ENCODE results near the gene AP1S2.

AP1S2 gene

DNA sequence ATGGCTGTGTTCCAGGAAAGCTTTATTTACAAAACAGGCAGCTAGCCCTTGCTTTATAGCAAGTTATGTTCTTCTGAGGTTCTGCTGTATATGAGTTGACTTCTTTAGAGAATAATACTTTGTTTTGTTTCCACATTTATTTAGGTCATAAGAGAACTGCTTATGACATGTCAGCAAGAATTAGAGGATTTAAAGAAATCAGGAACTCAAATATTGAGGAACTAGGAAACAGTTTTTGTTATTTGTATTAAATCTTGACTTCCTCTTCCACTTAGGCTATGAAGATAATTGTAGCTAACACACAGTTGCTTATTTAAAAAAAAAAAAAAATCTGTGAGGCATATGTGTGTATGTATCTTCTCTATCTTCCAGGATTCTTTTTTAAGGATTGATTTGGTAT lies 50.0 kb downstream of the AP1S2 start:
- no peak for FAIRE-seq

GRCh38 chrX:15797707-15798106 lies 56.9 kb downstream of the AP1S2 start:
- FAIRE-seq, result no peak

DNA sequence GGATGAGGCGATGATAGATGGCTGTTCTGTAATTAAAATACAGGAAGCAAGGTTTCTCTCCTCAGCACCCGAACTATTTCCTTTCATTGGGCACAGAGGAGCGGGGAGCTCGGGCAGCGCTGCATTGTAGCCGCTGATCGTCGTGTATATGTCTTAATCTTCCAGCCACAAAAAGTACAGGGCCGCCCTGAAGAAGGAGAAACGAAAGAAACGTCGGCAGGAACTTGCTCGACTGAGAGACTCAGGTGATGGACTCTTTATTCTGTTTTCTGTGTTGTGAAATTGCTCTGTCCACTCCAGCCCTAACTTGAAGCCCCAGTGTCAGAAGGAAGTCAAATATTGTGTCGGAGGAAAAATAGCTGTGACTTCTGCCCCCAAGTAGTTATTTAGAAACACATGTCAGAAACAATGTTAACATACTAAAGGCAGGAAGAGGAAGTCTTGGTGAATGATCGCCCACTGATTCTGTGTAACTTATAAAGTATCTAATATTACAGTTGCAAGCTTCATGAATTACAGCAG lies 63.8 kb downstream of the AP1S2 start:
- FAIRE-seq, result no peak

DNA sequence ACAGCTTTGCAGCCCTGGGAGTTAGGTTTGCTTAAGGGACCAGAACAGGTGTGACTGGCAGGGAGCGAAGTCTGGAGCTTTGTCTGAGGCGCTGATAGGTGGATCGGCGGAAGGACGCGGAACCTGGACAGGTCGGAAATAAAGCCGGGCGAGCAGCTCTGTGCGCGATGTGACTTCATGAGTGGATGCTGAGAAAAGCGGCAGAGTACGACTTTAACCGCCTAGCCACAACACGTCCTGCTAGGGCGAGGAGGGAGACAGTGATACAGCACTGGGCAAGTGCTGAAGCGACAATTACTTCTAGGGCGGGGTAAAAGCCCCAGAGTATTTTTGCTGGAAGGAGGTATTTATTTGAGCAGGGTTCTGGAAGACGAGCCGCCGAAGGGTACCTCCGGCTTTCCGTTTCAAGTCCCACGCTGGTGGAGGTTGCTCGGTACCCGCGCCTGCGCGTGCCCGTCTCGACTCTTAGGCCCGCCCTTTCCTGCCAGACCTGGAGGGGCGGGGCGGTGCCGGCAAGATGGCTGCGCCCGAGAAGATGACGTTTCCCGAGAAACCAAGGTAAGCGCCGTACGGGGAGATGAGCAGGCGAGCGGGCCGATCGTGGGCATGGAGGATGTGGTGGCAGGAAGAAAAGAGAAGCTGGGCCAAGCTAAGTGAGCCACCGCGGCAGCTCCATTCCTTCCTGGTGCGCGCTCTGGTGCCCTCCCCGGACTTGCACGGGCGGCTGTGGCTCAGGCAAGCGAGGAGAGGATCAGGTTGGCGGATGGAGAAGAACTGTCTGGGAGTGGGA lies 64.4 kb downstream of the AP1S2 start, which contains the start of gene ZRSR2:
Gene ZRSR2 (plus strand): TSS at position 506 of the 790 bp plus-strand sequence. CDS start 12 bp downstream, at position 518.
- FAIRE-seq, result no peak

DNA sequence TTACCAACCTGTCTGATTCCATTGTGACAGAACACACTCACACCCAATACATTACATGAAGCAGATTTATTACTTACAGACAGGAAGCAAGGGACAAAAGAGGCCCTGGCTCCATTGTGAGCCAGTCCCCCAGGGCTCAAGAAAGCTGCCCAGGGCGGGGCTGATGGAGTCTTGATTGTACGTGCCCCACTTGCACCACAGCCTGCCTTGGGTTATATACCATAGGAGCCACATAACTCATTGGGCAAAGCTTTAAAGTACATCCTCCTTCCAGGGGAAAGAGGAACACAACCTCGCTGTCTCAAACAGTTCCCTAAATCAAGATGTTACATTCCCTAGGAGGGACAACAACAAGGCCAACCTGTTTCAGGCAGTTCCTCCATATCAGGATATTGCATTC lies 67.7 kb downstream of the AP1S2 start:
- no peak for FAIRE-seq

GRCh38 chrX:15785176-15785750 lies 69.3 kb downstream of the AP1S2 start:
- no peak for FAIRE-seq

- no peak for FAIRE-seq
Observed at GRCh38 chrX:15781961-15782699, 72.5 kb downstream of the AP1S2 start.

All from TTC549 (cell line).